Measurements from ENCODE around the gene ITPK1. TPM values are rescaled to one million over a fixed set of nuclear protein-coding genes. Genes with fewer than 3 reads are reported as not detected.
A peak's percentile ranks its signal among the peaks of the same experiment; 100 is the strongest.

The ITPK1 gene
- polyA plus RNA-seq, 1 of the 3 experiments (the other 2 are of a cell fraction) = 23.2 TPM

DNA sequence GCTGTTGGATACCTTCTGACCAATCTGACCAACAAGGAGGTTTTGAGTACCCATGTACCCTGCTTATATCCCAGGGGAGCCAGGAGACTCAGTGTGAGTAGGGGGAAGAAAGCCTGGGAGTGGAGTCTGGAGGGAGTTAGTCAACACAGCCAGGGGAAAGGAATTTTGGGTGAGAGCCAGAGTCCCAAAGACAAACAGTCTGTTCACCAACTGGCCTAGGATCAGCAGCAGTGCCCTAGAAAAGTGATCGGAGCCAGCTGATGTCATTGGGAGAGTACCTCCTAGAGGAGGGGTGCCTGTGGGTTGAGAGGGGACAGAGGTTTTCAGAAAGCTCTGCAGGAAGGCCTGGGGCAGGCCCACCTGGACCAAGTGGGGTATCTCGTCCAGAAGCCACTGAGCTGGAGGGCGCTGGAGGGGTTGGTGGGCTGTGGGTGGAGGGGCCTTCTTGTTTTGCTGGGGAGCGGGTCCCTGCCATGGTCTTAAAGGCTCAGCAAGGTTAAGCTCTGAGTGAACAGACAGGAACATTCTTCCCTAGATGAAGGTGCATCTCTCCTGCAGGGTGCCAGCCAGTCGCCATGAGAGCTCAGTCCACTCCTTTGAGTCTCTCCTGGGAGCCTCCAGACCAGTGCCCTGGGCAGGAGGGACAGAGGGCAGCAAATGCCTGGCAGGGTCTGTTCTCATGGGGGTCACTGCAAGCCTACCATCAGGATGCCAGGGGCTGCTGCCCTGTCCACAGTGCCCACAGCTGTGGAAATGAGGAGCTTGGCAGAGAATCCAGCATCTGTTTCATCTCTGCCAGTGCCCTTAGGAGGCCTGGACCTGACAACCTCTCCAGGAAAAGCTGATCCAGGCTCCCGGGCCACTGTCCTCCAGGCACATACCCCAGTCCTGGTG is 129.2 kb downstream of the ITPK1 start:
- Histone ChIP-seq H3K9ac (no peak overlapping the region), H3K27ac (ENCODE audit: low read depth in 2 of 2, low read length in 1 of 2) (peak overlapping the region; percentile 41 to 97; a peak in 3 of 4 replicates)
- POLR2A ChIA-PET = interaction anchor here (0.7 to 3.6 kb wide), 17 partner anchors 11 to 199 kb away, joined by 3 to 39 read pairs (median 4); partner anchors contain the start of genes CHGA, ITPK1, LYSET and MOAP1
- no peak for TF ChIP-seq SIN3A (IDR thresholded peaks at IDR 0.05; ENCODE audit: borderline replicate concordance, low read depth, low read length)
- no peak for TF ChIP-seq TAF1 (IDR thresholded peaks at IDR 0.05; ENCODE audit: borderline replicate concordance, low read depth, low read length)
- TF ChIP-seq EP300 (IDR thresholded peaks at IDR 0.05; ENCODE audit: borderline replicate concordance in 1 of 2, low read depth in 1 of 2, low read length in 1 of 2) = peak in 1 of 2 experiments; percentile 53; a peak in 1 of 4 replicates
- TF ChIP-seq, protein P1, sequence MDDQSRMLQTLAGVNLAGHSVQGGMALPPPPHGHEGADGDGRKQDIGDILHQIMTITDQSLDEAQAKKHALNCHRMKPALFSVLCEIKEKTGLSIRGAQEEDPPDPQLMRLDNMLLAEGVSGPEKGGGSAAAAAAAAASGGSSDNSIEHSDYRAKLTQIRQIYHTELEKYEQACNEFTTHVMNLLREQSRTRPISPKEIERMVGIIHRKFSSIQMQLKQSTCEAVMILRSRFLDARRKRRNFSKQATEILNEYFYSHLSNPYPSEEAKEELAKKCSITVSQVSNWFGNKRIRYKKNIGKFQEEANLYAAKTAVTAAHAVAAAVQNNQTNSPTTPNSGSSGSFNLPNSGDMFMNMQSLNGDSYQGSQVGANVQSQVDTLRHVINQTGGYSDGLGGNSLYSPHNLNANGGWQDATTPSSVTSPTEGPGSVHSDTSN (IDR thresholded peaks at IDR 0.05) = no peak
- peak; percentile 57; the same call in 1 of the 2 replicates for TF ChIP-seq NFIC (IDR thresholded peaks at IDR 0.05; ENCODE audit: borderline replicate concordance)
- TF ChIP-seq JUND (IDR thresholded peaks at IDR 0.05) = no peak
- TF ChIP-seq TEAD4 (IDR thresholded peaks at IDR 0.05; ENCODE audit: borderline replicate concordance, insufficient read depth) = no peak
- TF ChIP-seq MXI1 (IDR thresholded peaks at IDR 0.05; ENCODE audit: low read depth, low read length) = no peak
- TF ChIP-seq, protein P2, sequence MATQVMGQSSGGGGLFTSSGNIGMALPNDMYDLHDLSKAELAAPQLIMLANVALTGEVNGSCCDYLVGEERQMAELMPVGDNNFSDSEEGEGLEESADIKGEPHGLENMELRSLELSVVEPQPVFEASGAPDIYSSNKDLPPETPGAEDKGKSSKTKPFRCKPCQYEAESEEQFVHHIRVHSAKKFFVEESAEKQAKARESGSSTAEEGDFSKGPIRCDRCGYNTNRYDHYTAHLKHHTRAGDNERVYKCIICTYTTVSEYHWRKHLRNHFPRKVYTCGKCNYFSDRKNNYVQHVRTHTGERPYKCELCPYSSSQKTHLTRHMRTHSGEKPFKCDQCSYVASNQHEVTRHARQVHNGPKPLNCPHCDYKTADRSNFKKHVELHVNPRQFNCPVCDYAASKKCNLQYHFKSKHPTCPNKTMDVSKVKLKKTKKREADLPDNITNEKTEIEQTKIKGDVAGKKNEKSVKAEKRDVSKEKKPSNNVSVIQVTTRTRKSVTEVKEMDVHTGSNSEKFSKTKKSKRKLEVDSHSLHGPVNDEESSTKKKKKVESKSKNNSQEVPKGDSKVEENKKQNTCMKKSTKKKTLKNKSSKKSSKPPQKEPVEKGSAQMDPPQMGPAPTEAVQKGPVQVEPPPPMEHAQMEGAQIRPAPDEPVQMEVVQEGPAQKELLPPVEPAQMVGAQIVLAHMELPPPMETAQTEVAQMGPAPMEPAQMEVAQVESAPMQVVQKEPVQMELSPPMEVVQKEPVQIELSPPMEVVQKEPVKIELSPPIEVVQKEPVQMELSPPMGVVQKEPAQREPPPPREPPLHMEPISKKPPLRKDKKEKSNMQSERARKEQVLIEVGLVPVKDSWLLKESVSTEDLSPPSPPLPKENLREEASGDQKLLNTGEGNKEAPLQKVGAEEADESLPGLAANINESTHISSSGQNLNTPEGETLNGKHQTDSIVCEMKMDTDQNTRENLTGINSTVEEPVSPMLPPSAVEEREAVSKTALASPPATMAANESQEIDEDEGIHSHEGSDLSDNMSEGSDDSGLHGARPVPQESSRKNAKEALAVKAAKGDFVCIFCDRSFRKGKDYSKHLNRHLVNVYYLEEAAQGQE (IDR thresholded peaks at IDR 0.05; ENCODE audit: low read depth, low read length) = no peak
- TF ChIP-seq TCF12 (IDR thresholded peaks at IDR 0.05) = peak; percentile 36
- TF ChIP-seq, protein P3, sequence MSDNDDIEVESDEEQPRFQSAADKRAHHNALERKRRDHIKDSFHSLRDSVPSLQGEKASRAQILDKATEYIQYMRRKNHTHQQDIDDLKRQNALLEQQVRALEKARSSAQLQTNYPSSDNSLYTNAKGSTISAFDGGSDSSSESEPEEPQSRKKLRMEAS (IDR thresholded peaks at IDR 0.05; ENCODE audit: low read depth) = no peak
- TF ChIP-seq IRF3 (IDR thresholded peaks at IDR 0.05; ENCODE audit: low read depth, low read length) = no peak
- no peak for TF ChIP-seq FOSL2 (IDR thresholded peaks at IDR 0.05; ENCODE audit: borderline replicate concordance, low read depth)
- no peak for TF ChIP-seq EZH2phosphoT487 (IDR thresholded peaks at IDR 0.05; ENCODE audit: borderline replicate concordance, low read depth)
- no peak for TF ChIP-seq CTCF (IDR thresholded peaks at IDR 0.05)
- no peak for TF ChIP-seq RAD21 (IDR thresholded peaks at IDR 0.05; ENCODE audit: low read length)
- no peak for TF ChIP-seq USF1 (IDR thresholded peaks at IDR 0.05; ENCODE audit: borderline replicate concordance, low read depth)
- no peak for TF ChIP-seq ELF1 (IDR thresholded peaks at IDR 0.05)
- no peak for TF ChIP-seq ZBTB33 (IDR thresholded peaks at IDR 0.05; ENCODE audit: borderline replicate concordance, low read depth)
- no peak for TF ChIP-seq NRF1 (IDR thresholded peaks at IDR 0.05; ENCODE audit: low read depth, low read length)

More for the DNA sequence above, 129.2 kb downstream of the ITPK1 start:
- WGBS (ENCODE audit: low lambda C conversion rate) = 25% methylated on average over 2 of the region's 6 CpGs
- peak; percentile 69 for DNase-seq
- no peaks in the 10 kb centered on the region for H3K9me3 ChIP-seq
- H3K4me3 ChIP-seq (ENCODE audit: low read depth in 2 of 2, low read length in 1 of 2) = no peak overlapping the region
- no peaks in the 10 kb centered on the region for H3K36me3 ChIP-seq (replicated peaks in 1 of 2; ENCODE audit: control insufficient read depth in 1 of 2, insufficient read depth in 2 of 2, low read length in 1 of 2)
- H3K4me1 ChIP-seq (ENCODE audit: control insufficient read depth in 1 of 2, insufficient read depth in 2 of 2, low read depth in 1 of 2, low read length in 1 of 2) = peaks cover 0 to 65% of the 10 kb centered on the region in 2 experiments; a peak in 2 of 4 replicates
- H3K27me3 ChIP-seq (ENCODE audit: insufficient read depth) = no peaks in the 10 kb centered on the region
- no peak overlapping the region for H2AFZ ChIP-seq (ENCODE audit: low read depth)
- H3K4me2 ChIP-seq = peak overlapping the region; percentile 35; the same call in 1 of the 2 replicates
- no peaks in the 10 kb centered on the region for H3F3A ChIP-seq (replicated peaks; ENCODE audit: insufficient read depth)
- H3K9me2 ChIP-seq = no peaks in the 10 kb centered on the region
- H4K20me1 ChIP-seq (ENCODE audit: insufficient read depth) = no peaks in the 10 kb centered on the region
- H3K79me2 ChIP-seq (ENCODE audit: insufficient read depth) = no peaks in the 10 kb centered on the region
- CTCF ChIA-PET = interaction anchor here (0.8 to 3.6 kb wide), 15 partner anchors 12 to 153 kb away, joined by 3 to 19 read pairs (median 6); partner anchors contain the start of gene ITPK1

Data from SK-N-SH (cell line).